Epithelial cell of proximal tubule (primary cell): ENCODE results near the gene MLF2. TPM values are rescaled to one million over a fixed set of nuclear protein-coding genes. Genes with fewer than 3 reads are reported as not detected.

Experiments
- DNase-seq: peaks from one replicate; pipeline ENCODE4 v3.0.0-alpha.2; 2011; ENCODE audit warnings: low read depth
- H3K4me3 ChIP-seq: 2 replicates; pipeline ENCODE4 v1.5.1; 2011; ENCODE audit warnings: low read depth, mild to moderate bottlenecking, low read length
- total RNA-seq: library from RNA; depleted of rRNA; stranded (reverse); fragments of >200 nt; gene quantifications from 2 replicates; pipeline ENCODE4 v1.2.3, GENCODE V29; 2015
- TF ChIP-seq, protein P1 (sequence below): conservative IDR thresholded peaks from 2 replicates; pipeline ENCODE4 v1.5.1; 2012; ENCODE audit warnings: low read depth, mild to moderate bottlenecking, low read length

MLF2 gene
- total RNA-seq, 1 donor from 2014 or later = 185 TPM

DNA sequence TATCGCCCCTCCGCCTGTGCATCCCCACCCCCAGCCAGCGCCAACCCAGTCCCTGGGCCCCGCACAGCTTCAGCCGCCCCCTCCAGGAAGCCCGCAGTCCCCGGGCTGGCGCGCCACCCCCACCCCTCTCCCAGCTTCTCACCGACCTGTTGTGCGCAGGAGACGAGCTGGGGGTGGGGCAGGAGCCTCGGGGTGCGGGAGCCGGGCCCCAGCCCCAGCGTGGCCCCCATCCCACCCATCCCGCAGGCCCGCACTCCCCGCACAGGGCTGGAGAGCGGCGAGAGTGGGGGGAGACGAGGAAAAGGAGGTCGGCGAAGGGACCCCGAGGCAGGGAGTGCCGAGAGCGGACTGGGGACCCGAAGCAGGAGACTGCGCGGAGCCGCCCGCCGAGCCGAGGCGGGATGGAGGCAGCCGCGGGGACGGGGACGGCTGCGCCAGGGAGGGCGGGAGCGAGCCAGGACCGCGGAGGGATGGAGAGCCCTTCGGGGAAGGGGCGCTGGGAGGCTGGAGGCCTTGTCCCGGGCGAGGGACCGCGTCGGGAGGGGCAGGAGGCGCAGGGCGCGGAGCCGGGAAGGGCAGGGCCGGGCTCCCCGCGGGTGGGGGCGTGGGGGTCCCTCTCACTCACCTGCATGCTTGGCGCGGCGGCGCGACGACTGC is 52.8 kb downstream of the MLF2 start:
- no peak for DNase-seq
- TF ChIP-seq, protein P1, sequence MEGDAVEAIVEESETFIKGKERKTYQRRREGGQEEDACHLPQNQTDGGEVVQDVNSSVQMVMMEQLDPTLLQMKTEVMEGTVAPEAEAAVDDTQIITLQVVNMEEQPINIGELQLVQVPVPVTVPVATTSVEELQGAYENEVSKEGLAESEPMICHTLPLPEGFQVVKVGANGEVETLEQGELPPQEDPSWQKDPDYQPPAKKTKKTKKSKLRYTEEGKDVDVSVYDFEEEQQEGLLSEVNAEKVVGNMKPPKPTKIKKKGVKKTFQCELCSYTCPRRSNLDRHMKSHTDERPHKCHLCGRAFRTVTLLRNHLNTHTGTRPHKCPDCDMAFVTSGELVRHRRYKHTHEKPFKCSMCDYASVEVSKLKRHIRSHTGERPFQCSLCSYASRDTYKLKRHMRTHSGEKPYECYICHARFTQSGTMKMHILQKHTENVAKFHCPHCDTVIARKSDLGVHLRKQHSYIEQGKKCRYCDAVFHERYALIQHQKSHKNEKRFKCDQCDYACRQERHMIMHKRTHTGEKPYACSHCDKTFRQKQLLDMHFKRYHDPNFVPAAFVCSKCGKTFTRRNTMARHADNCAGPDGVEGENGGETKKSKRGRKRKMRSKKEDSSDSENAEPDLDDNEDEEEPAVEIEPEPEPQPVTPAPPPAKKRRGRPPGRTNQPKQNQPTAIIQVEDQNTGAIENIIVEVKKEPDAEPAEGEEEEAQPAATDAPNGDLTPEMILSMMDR = no peak
- peak overlapping the region; percentile 57 for H3K4me3 ChIP-seq

DNA sequence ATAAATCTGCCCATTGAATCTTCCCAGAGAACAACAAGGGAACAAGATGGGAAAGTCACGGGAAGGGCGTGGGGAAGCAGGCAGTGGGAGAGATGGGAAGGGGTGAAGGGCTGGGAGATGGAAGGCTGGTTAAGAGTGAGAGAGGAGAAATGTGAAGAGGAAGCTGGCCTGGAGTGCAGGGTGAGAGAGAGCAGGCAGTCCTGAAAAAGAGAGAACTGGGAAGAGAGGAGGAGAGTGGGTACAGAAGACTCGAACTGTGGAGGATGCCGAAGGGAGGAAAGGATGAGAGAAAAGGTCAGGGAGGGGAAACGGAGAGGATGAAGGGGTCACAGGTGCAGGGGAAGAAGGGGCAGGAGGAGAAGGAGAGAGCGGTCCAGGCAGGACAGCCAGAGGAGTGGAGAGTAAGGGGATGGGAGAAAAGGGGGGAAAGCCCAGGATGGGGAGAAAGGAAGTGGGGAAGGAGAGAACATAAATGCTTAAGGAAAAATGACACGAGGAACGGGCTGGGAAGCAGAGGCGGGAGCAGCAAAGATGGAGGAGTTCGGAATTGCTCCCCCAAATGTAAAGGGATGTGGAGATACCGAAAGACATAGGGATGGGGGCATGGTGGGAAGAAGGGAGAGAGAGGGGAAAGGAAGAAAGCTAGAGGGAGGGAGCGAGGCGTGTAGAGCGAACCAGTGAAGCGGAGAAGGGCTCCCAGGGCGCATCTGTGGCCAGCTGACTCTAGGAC is 53.5 kb downstream of the MLF2 start:
- TF ChIP-seq, protein P1 = no peak
- no peak for DNase-seq
- peak overlapping the region; percentile 57 for H3K4me3 ChIP-seq

DNA sequence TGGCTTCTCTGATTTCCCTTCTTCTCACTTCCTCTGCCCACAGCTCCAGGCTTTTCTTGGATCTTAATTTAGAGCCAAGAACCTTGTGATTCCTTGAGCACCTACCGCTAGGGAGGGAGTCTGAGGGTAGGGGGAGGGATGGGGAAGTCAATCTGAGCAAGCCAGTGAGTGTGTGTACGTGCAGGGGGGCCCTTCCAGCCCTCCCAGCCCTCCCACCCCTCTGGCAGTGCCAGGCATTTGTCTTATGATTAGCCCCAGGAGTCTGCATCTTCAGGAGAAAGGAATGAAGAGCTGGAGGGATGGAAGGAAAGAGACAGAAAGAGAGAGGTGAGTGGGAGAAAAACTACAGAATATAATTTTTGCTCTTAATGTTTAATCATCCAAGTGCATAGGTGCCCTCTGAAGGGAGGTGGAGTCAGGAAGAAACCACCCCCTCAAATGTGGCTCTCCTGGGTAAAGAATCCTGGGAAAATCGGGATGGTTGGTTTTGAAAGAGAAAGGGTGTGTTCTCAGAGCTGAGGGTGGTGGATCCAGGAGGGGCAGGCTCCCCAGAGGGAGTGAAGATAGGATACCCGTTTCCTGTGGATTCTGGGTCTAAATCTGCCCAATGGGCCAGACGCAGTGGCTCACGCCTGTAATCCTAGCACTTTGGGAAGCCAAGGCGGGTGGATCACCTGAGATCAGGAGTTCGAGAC is 54.4 kb downstream of the MLF2 start:
- TF ChIP-seq, protein P1 = no peak
- DNase-seq = no peak
- H3K4me3 ChIP-seq = no peak overlapping the region

Other genes starting within 250 kb of the MLF2 start
- gene GAPDH, start 218.6 kb downstream of the MLF2 start, total RNA-seq = 6,260 and 7,673 TPM in 2 replicates
- gene IFFO1, start 197.1 kb downstream of the MLF2 start, total RNA-seq = 7.5 and 11.3 TPM in 2 replicates
- gene NOP2, start 184.8 kb downstream of the MLF2 start, total RNA-seq = 43.2 and 66.0 TPM in 2 replicates
- gene CHD4, start 145.8 kb downstream of the MLF2 start, total RNA-seq = 242 and 346 TPM in 2 replicates
- gene LPAR5, start 117.2 kb downstream of the MLF2 start, total RNA-seq = 0.81 and 0.94 TPM in 2 replicates
- 0.58 TPM in 1 of 2 replicates, not detected in the other for gene ACRBP, start 105.7 kb downstream of the MLF2 start, total RNA-seq
- gene ING4, start 90.0 kb downstream of the MLF2 start, total RNA-seq = 18.4 and 60.0 TPM in 2 replicates
- gene ZNF384, start 63.8 kb downstream of the MLF2 start, total RNA-seq = 19.9 and 21.9 TPM in 2 replicates
- gene PIANP, start 52.3 kb downstream of the MLF2 start, total RNA-seq = 0.06 TPM in 1 of 2 replicates, not detected in the other
- 59.2 and 63.5 TPM in 2 replicates for gene COPS7A, start 29.1 kb downstream of the MLF2 start, total RNA-seq
- gene PTMS, start 13.2 kb upstream of the MLF2 start, total RNA-seq = 91.7 and 266 TPM in 2 replicates
- not detected in 2 replicates for gene LAG3, start 19.4 kb upstream of the MLF2 start, total RNA-seq
- gene CD4, start 36.4 kb upstream of the MLF2 start, total RNA-seq = 0.07 and 0.75 TPM in 2 replicates
- 1.0 and 1.2 TPM in 2 replicates for gene GPR162, start 68.7 kb upstream of the MLF2 start, total RNA-seq
- gene P3H3, start 75.3 kb upstream of the MLF2 start, total RNA-seq = 19.1 and 30.4 TPM in 2 replicates
- gene GNB3, start 87.8 kb upstream of the MLF2 start, total RNA-seq = 0.29 and 4.2 TPM in 2 replicates
- 85.0 and 97.4 TPM in 2 replicates for gene CDCA3, start 98.1 kb upstream of the MLF2 start, total RNA-seq
- 60.5 and 83.8 TPM in 2 replicates for gene USP5, start 99.0 kb upstream of the MLF2 start, total RNA-seq
- 1,445 and 2,208 TPM in 2 replicates for gene TPI1, start 114.4 kb upstream of the MLF2 start, total RNA-seq
- 9.5 and 17.2 TPM in 2 replicates for gene SPSB2, start 120.2 kb upstream of the MLF2 start, total RNA-seq
- 3.8 and 14.5 TPM in 2 replicates for gene LRRC23, start 151.7 kb upstream of the MLF2 start, total RNA-seq
- gene ENO2, start 161.4 kb upstream of the MLF2 start, total RNA-seq = 47.4 and 97.0 TPM in 2 replicates
- 17.9 and 19.0 TPM in 2 replicates for gene ATN1, start 174.8 kb upstream of the MLF2 start, total RNA-seq
- gene RNU7-1, start 190.7 kb upstream of the MLF2 start, total RNA-seq = not detected in 2 replicates
- 163 and 174 TPM in 2 replicates for gene C12orf57, start 190.9 kb upstream of the MLF2 start, total RNA-seq
- gene PTPN6, start 198.2 kb upstream of the MLF2 start, total RNA-seq = 21.8 and 37.5 TPM in 2 replicates
- 287 and 559 TPM in 2 replicates for gene PHB2, start 217.5 kb upstream of the MLF2 start, total RNA-seq
- 81.5 and 138 TPM in 2 replicates for gene EMG1, start 217.8 kb upstream of the MLF2 start, total RNA-seq